Body of pancreas (tissue), 4 donors: Measurements from ENCODE around the gene COL13A1. TPM values are rescaled to one million over a fixed set of nuclear protein-coding genes. Genes with fewer than 3 reads are reported as not detected.

Source experiments
- ATAC-seq: fragments of 150-250 bp; one replicate; pipeline ENCODE4 v1.9.1; 2016
- DNase-seq, 4 donors: peaks; one replicate each; pipeline ENCODE4 v3.0.0-alpha.2; 2019
- H3K27ac ChIP-seq, 4 donors: fragments of 200-600 bp; sonication (generic); 1 replicate in 3 of 4; 2 replicates in 1 of 4; pipeline versions ENCODE4 v1.5.1 to v1.6.1; 2016 to 2019; ENCODE audit warnings: mild to moderate bottlenecking in 1 of 4, mixed read lengths in 1 of 4, moderate library complexity in 1 of 4
- H3K27me3 ChIP-seq, 2 donors: fragments of 200-600 bp; sonication (generic); one replicate each; pipeline ENCODE4 v1.6.0; 2016; ENCODE audit warnings: mild to moderate bottlenecking in 1 of 2
- H3K36me3 ChIP-seq, 2 donors: fragments of 200-600 bp; sonication (generic); replicated peaks in 1 of 2; 2 replicates each; pipeline ENCODE4 v1.5.1; 2016; ENCODE audit warnings: low read depth in 2 of 2; ENCODE audit not compliant: insufficient read depth in 1 of 2
- H3K4me1 ChIP-seq: fragments of 200-600 bp; sonication (generic); one replicate; pipeline ENCODE4 v1.6.0; 2016
- H3K4me3 ChIP-seq, 2 donors: fragments of 200-600 bp; sonication (generic); 1 replicate in 1 of 2; 2 replicates in 1 of 2; pipeline ENCODE4 v1.5.1; 2016 to 2019
- H3K9me3 ChIP-seq, 3 donors: fragments of 200-600 bp; sonication (generic); 1 replicate in 2 of 3; 2 replicates in 1 of 3; pipeline ENCODE4 v1.5.1; 2016
- POLR2A ChIP-seq, 3 donors: fragments of 450-650 bp; IDR thresholded peaks; one replicate each; pipeline ENCODE4 v1.6.1; 2016; ENCODE audit warnings: antibody characterized with exemption in 3 of 3, mild to moderate bottlenecking in 2 of 3
- WGBS, 2 donors: methylation state at CpG; one replicate each; pipeline ENCODE4 v1.1.5; 2017; 5-methylcytosine and 5-hydroxymethylcytosine counted together
- intact Hi-C: fragments of 100-400 bp; cut with DNase I; formaldehyde crosslinking; loops from one replicate; pipeline ENCODE4 v1.15.1; 2023
- total RNA-seq, 2 donors: library from RNA; depleted of rRNA; stranded (reverse); fragments of >200 nt; gene quantifications; one replicate each; pipeline ENCODE4 v1.1.0, GENCODE V29; 2016
- TF ChIP-seq, protein P1 (sequence below), 7 experiments: fragments of 450-650 bp in 4 of 7; fragments of 200-600 bp in 3 of 7; sonication (generic) in 3 of 7; IDR thresholded peaks; one replicate each; pipeline ENCODE4 v1.5.1; 2016 to 2019; ENCODE audit warnings: antibody characterized with exemption in 7 of 7

COL13A1 gene
- total RNA-seq, 2 donors from 2014 or later: 2.3 TPM; not detected in 1

DNA sequence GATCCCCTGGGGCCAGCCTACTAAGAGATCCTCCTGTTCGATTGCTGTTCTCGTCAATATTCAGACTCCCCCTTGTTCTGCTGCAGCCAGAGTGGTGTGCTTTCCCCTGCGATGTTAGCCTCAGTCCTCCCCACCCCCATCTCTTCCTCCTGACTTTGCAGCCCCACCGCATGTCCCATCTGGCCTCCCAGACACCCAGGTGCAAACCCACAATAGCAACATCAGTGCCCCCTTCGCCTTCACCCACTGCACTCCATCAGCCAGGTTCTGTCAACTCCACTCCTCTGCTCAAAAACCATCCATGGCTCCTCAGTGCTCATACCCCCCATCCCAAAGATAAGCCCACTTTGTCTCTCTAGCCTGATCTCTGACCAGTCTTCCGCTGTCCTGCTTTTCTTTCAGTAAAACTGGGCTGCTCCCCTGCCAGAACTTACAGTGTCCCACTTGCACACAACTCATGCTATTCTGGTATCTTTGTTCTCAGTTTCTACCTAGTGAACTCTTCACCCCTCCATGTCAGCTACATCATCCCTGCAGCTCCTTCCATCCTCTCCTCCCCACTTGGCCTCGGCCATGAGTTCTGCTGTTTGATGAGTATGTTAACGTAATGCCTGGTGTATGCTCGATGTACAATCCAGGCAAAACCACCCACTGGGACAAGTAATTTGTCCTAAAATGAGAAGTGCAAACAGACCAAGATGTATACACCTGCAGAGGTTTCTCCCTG lies 26.6 kb downstream of the COL13A1 start:
- TF ChIP-seq POLR2A (IDR thresholded peaks at IDR 0.05): no peak
- TF ChIP-seq, protein P1, sequence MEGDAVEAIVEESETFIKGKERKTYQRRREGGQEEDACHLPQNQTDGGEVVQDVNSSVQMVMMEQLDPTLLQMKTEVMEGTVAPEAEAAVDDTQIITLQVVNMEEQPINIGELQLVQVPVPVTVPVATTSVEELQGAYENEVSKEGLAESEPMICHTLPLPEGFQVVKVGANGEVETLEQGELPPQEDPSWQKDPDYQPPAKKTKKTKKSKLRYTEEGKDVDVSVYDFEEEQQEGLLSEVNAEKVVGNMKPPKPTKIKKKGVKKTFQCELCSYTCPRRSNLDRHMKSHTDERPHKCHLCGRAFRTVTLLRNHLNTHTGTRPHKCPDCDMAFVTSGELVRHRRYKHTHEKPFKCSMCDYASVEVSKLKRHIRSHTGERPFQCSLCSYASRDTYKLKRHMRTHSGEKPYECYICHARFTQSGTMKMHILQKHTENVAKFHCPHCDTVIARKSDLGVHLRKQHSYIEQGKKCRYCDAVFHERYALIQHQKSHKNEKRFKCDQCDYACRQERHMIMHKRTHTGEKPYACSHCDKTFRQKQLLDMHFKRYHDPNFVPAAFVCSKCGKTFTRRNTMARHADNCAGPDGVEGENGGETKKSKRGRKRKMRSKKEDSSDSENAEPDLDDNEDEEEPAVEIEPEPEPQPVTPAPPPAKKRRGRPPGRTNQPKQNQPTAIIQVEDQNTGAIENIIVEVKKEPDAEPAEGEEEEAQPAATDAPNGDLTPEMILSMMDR (IDR thresholded peaks at IDR 0.05): no peak
- no peaks in the 10 kb centered on the region for H3K4me1 ChIP-seq
- no peak overlapping the region for H3K4me3 ChIP-seq
- H3K27ac ChIP-seq: no peak overlapping the region
- H3K36me3 ChIP-seq: no peaks in the 10 kb centered on the region
- no peaks in the 10 kb centered on the region for H3K9me3 ChIP-seq
- no peak for ATAC-seq
- no peak for DNase-seq
- intact Hi-C loops: no loop called here
- H3K27me3 ChIP-seq: no peaks in the 10 kb centered on the region
- WGBS, 2 donors: 43 to 51% methylated on average over 9 of the region's 9 CpGs

DNA sequence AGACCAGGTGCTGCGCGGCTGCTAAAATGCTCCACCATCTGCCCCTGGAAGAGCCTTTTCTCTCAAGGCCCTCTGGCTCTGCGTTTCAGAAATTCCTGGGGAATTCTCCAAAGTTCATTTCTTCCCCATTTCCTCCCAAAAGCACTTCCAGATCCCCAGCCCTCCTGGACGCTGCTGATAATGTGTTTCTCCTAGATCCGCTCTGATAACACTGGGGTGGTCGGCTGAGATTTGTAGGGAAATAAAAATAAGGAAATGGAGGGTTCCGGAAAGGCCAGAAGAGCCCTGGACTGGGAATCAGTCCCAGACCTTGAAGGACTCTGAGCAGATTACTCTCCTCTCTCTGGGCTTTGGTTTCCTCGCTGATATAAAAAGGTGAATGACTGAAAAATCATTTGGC lies 28.1 kb downstream of the COL13A1 start:
- TF ChIP-seq, protein P1 (IDR thresholded peaks at IDR 0.05): no peak
- no peak for TF ChIP-seq POLR2A (IDR thresholded peaks at IDR 0.05)
- H3K27me3 ChIP-seq: no peaks in the 10 kb centered on the region
- WGBS, 2 donors: 43 to 50% methylated on average over 8 of the region's 8 CpGs
- ATAC-seq (no peak), DNase-seq (no peak)
- intact Hi-C loops: no loop called here
- no peaks in the 10 kb centered on the region for H3K36me3 ChIP-seq
- H3K27ac ChIP-seq: no peak overlapping the region
- no peaks in the 10 kb centered on the region for H3K4me1 ChIP-seq
- H3K9me3 ChIP-seq: no peaks in the 10 kb centered on the region
- no peak overlapping the region for H3K4me3 ChIP-seq

DNA sequence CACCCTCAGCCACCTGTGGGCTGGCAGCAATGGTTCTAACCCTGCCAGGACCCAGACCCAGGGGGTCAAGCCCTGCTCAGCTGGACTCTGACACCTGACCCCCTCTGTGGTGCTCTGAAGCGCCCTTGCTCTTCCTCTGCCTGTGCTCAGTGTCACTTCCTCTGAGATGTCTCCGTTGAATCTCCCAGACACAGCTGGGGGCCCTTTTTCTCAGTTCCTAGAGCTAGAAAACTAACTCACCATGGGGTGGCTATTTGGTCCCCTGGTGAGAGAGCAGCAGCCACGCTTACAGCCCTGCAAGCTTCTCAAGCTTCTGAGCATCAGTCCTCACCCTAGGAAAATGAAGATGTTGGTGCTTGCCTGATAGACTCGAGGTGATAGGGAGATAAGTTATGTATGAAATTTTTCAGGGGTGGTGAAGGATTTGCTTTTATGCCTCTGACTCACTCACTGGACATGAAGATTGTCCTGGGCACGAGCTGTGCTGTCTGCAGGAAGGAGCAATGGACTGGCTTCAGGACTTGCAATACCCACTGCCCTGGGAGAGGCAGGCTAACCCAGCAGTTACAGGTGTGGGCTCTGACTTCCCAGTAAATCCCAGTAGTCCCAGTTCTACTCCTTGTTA lies 29.6 kb downstream of the COL13A1 start:
- Histone ChIP-seq H3K4me3 (no peak overlapping the region), H3K27me3 (no peaks in the 10 kb centered on the region), H3K9me3 (no peaks in the 10 kb centered on the region), H3K27ac (no peak overlapping the region), H3K36me3 (no peaks in the 10 kb centered on the region), H3K4me1 (no peaks in the 10 kb centered on the region)
- ATAC-seq (no peak), DNase-seq (no peak)
- WGBS, 2 donors: 54 to 71% methylated on average over 5 of the region's 5 CpGs
- intact Hi-C loops: no loop called here
- no peak for TF ChIP-seq POLR2A (IDR thresholded peaks at IDR 0.05)
- TF ChIP-seq, protein P1 (IDR thresholded peaks at IDR 0.05): no peak

DNA sequence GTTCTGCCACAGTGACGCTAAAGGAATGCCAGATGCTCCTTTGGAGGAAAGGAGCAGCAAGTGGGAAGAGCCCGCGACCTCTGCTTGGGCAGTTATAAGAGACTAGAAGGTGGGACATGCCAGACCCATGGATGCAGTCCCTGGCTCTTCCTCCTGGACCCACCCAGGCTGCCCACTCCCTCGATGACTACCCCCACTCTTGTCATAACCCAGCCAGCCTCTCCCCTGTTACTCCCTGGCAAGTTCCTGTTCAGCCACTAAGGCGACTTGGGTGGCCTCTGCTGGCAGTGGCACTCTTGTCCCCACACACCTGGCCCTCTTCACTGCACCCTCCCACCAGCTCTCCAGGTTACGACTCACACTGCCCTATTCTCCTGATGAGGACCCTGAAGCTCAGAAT lies 33.5 kb downstream of the COL13A1 start:
- H3K27me3 ChIP-seq: no peaks in the 10 kb centered on the region
- H3K4me1 ChIP-seq: no peaks in the 10 kb centered on the region
- H3K36me3 ChIP-seq: no peaks in the 10 kb centered on the region
- no peak overlapping the region for H3K4me3 ChIP-seq
- H3K9me3 ChIP-seq: no peaks in the 10 kb centered on the region
- H3K27ac ChIP-seq: no peak overlapping the region
- TF ChIP-seq, protein P1 (IDR thresholded peaks at IDR 0.05): no peak
- TF ChIP-seq POLR2A (IDR thresholded peaks at IDR 0.05): no peak
- WGBS, 2 donors: 81 to 89% methylated on average over 6 of the region's 6 CpGs
- ATAC-seq: no peak
- intact Hi-C loops: no loop called here
- DNase-seq: no peak
